HG02938 (cell line): ENCODE results near the gene FBL.
"Not testable (repeated sequence)": the region's sequence is repeated elsewhere in the genome, so short reads cannot be mapped to it uniquely, and the experiment has no call there.

ENCODE experiments used
- ATAC-seq: cut with Tn5 transposase; IDR thresholded peaks from one replicate; pipeline ENCODE4 v1.9.1; 2021; ENCODE audit warnings: mild to moderate bottlenecking, moderate library complexity; ENCODE audit not compliant: unreplicated experiment

FBL gene

GRCh38 chr19:39845933-39846677 is at the start of gene FBL:
Gene FBL, minus strand, starts transcription at chr19:39846379. Its CDS starts 79 bp downstream, at chr19:39846300.
- ATAC-seq, result peak; percentile 61

DNA sequence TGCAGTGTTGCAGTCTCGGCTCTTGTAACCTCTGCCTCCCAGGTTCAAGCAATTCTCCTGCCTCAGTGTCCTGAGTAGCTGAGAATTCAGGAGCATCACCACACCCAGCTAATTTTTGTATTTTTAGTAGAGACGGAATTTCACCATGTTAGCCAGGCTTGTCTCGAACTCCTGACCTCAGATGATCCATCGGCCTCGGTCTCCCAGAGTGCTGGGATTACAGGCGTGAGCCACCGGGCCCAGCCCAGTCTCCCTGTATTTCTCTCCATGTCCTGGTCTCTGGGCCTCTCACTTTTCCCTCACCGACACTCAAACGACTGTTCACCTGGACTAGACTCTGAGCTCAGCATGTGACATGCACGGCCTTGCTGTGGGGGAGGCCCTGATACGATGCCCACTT is 48.9 kb upstream of the FBL start:
- not testable (repeated sequence) for ATAC-seq

- ATAC-seq, result not testable (repeated sequence)
Measured at GRCh38 chr19:39894236-39894606, 48.0 kb upstream of the FBL start.

DNA sequence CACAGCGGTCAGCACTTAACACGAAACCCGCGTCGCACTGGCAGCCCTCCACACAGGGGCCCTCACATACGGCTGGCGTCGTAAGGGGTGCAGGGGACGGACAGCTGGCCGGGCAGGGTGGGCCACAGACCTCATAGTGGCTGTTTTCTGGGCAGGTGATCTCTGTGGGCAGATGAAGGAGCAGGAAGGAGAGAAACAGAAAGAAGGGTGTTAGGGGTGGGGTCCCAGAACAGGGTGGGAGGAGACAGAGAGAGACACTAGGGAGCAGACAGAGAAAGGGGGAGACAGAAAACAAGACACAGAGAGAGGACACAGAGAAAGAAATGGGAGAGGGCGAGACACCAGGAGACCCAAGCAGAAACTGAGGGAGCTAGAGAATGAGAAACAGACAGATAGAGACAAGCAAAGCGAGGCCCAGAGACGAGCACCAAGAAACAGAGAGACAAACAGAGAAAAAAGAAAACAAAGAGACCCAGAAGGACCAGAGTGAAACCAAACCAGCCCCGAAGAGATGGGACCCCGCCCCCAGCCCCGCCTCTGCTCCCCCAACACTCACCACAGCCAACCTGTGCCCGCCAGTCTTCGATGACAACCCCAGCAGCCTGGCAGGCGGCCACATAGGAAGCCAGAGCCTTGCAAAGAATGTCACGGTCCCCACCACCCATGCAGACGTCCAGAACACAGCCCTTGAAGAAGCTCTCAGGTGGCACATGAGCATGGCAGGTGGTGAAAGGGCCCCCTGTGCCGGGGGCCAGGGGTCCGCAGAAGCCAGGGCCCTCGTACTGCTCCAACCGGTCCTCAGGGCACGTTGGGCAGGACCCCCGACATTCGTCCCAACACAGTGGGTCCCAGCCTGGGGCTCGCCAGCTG is 47.4 kb upstream of the FBL start:
- not testable (repeated sequence) for ATAC-seq

GRCh38 chr19:39892506-39892902 is 46.3 kb upstream of the FBL start:
- not testable (repeated sequence) for ATAC-seq

GRCh38 chr19:39891660-39892505 is 45.7 kb upstream of the FBL start:
- not testable (repeated sequence) for ATAC-seq

DNA sequence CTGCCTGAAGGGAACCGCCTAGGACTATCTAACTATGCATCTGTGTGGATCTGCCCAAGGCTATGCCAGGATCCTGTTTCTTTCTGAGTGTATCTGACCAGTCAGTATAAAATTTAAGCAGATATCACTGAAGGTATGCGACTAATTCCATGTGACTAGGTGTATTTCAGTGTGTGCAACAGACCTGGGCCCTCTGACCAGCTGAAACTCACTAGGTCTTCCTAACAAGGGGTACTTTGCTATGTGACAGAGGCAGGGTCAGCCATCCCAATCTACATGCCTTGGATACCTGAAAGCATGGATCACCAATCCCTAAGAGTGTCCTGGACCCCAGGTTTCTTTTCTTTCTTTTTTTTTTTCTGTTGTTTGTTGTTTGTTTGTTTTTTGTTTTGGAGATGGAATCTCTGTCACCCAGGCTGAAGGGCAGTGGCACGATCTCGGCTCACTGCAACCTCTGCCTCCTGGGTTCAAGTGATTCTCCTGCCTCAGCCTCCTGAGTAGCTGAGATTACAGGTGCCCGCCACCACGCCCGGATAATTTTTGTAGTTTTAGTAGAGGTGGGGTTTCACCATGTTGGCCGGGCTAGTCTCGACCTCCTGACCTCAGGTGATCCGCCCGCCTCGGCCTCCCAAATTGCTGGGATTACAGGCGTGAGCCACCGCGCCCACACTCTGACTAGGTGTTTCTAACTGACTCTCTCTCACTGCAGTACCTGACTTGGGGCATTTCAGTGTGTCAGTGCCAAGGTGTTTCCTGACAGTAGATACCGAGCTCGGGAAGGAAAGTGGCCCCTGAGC is 44.8 kb upstream of the FBL start:
- ATAC-seq, result no peak

- ATAC-seq, result not testable (repeated sequence)
Measured at GRCh38 chr19:39889872-39890754, 43.9 kb upstream of the FBL start.

DNA sequence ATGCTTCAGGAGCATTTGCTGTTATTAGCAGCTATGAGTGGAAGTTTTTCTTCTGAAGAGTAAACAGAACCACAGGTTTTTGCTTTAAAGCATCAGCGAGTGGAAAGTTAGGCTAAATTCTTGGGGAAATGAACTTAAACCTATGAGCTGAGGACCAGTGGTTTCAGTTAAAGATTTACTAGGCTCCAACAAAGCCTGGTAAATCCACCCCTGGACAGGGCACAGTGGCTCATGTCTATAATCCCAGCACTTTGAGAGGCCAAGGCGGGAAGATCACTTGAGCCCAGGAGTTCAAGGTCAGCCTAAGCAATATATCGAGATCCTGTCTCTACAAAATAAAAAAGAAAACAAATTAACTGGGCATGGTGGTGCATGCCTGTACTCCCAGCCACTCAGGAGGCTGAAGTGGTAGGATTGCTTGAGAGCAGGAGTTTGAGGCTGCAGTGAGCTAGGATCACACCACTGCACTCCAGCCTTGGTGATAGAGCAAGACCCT is 41.3 kb upstream of the FBL start:
- ATAC-seq, result not testable (repeated sequence)

GRCh38 chr19:39885821-39886554 is 39.8 kb upstream of the FBL start:
- ATAC-seq, result not testable (repeated sequence)

DNA sequence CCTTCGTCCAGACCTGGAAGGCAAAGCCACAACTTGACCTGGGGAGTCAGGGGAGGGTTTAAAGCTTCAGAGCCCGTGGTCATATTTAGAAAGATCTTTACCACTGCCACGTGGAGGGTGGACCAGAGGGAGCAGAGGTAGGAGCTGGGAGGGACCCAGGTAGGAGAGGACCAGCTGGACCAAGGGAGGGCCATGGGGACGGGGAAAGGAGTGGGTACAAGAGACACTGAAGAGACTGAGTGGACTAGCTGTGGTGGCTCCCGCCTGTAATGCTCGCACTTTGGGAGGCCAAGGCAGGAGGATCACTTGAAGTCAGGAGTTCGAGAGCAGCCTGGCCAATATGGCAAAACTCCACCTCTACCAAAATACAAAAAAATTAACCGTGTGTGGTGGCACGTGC is 38.5 kb upstream of the FBL start:
- ATAC-seq, result not testable (repeated sequence)

DNA sequence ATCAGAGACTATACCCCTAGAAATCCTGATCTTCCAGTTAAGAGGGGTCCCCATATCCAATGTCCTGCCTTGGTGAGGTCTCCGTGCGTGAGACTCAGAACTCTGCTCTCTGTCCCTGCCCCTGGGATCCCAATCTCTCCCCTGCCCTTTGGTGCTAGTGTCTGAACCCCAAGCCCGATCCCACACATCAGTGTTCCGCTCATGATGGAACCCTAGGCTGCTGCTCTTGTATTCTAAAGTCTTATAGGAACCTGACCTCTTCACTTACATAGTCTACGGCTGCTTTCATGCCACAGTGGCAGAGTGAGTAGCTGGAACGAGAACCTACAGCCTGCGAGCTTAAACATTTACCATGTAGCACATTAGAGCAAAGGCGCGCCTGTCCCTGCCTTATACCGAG is 36.5 kb upstream of the FBL start:
- ATAC-seq, result not testable (repeated sequence)

DNA sequence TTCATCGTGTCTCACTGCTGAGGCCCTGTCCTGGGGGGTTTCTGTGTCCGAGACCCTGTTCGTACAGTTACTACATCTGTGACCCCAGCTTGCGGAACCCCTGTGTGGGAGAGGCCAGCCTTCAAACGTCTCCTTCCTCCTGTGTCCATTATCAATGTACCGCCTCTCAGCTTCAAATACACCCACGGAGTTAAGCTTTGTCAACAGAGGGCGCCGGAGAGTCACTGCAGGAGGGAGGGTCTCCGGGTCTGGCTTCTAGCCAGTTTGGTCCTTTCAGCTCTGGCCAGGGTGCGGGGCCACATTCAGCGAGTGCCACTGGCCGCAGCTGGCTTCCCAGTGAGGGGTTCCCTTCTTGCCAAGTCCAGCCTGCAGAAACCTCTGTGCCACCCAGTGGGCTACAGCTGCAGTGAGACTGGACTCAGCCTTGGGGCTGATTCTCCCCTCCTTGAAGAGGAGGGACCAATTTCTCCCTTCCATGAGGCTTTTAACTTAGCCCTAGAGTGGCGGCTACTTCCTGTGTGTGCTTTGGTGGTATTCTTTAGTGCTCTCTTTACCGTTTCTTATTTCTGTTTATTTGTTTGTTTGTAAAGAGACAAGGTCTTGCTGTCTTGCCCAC is 35.4 kb upstream of the FBL start:
- not testable (repeated sequence) for ATAC-seq

DNA sequence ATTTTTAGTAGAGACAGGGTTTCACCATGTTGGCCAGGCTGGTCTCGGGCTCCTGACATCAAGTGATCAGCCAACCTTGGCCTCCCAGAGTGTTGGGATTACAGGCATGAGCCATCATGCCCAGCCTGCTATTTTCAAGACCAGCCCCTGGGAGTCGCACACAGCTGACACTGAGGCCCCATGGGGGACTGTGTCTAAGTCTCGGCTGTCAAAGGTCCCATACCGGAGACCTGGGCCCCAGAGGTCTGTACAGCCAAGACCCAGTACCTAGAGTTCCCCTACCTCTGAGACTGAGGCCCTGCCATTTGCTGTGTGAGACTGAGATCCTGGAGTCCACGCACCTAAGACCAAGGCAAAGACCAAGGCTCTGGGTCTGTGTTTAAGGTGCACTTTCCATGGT is 34.1 kb upstream of the FBL start:
- not testable (repeated sequence) for ATAC-seq

DNA sequence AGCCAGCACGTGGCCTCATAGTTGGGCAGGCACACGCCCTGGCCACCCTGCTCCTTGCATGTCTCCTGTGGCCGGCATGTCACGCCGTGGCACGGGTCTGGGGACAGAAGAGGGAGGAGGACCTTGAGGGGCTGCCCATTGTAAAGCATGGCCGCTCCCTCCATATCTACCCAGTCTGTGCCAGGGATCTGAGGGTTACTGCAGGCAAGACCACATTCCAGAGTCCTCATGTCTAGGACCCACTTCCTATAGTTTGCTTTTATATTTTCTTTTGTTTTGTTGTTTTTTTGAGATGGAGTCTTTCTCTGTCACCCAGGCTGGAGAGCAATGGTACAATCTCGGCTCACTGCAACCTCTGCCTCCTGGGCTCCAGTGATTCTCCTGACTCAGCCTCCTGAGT is 33.6 kb upstream of the FBL start:
- ATAC-seq, result not testable (repeated sequence)

DNA sequence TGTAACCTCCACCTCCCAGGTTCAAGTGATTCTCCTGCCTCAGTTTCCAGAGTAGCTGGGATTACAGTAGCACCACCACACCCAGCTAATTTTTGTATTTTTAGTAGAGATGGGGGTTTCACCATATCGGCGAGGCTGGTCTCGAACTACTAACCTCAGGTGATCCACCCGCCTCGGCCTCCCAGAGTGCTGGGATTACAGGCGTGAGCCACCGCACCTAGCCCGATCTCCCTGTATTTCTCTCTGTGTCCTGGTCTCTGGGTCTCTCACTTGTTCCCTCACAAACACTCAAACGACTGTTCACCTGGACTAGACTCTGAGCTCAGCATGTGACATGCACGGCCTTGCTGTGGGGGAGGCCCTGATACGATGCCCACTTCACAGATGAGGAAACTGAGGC is 32.7 kb upstream of the FBL start:
- ATAC-seq, result not testable (repeated sequence)

DNA sequence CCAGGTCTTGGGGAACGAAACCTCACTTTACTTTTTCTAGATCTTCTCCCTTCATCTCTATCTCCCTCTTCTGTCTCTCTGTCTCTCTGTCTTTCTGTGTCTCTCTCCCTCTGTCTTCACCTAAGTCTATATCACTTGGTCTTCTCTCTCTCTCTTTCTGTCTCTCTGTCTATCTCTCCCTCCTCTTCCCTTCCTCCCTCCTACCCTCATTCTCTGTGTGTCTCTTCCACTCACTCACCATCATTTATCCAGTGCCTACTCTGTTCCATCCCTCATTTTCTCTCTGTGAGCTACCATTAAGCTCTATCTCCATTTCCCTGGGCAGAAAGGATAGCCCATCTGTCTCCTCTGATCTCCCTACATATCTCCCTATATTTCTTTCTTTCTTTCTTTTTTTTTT is 32.2 kb upstream of the FBL start:
- ATAC-seq, result no peak

DNA sequence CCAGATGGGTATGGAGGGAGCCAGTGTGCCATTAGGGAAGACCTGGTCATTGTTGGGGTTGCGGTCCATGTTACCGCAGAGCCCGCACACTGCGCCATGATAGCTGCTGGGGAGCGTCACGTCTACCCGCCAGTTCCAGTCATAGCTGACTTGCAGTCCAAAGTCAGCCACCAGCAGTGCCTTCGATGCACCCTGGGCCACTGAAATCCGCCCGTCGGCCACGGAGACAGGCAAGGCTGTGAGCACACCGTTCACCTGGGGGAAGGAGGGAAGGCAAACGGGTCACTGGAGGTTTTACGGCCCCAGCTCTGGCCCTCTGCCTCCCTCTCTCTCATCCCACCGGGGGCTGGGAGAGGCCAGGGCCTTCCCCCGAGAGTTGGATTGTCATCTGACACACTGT is 31.8 kb upstream of the FBL start:
- not testable (repeated sequence) for ATAC-seq
